HEK293 (cell line): ENCODE measurements around the gene CALHM6.

Experiments
- REPIN1 ChIP-seq: fragments of 450-650 bp; formaldehyde crosslinking; IDR thresholded peaks from 2 replicates; pipeline ENCODE4 v1.5.1; 2017; ENCODE audit warnings: missing biosample characterization, missing genetic modification characterization, low read depth
- YY1 ChIP-seq: fragments of 450-650 bp; formaldehyde crosslinking; IDR thresholded peaks from 2 replicates; pipeline ENCODE4 v1.5.1; 2018; ENCODE audit warnings: missing biosample characterization, missing genetic modification characterization
- ZBTB1 ChIP-seq: fragments of 450-650 bp; formaldehyde crosslinking; IDR thresholded peaks from 2 replicates; pipeline ENCODE4 v1.5.1; 2016; ENCODE audit warnings: missing biosample characterization, missing genetic modification characterization
- ZFP41 ChIP-seq: fragments of 450-650 bp; formaldehyde crosslinking; IDR thresholded peaks from 2 replicates; pipeline ENCODE4 v1.5.1; 2016; ENCODE audit warnings: missing biosample characterization, missing genetic modification characterization, borderline replicate concordance
- ZNF138 ChIP-seq: fragments of 450-650 bp; formaldehyde crosslinking; IDR thresholded peaks from 2 replicates; pipeline ENCODE4 v1.5.1; 2016; ENCODE audit warnings: missing biosample characterization, missing genetic modification characterization, borderline replicate concordance
- ZNF214 ChIP-seq: fragments of 450-650 bp; formaldehyde crosslinking; IDR thresholded peaks from 2 replicates; pipeline ENCODE4 v1.5.1; 2017; ENCODE audit warnings: missing biosample characterization, mild to moderate bottlenecking, missing genetic modification characterization, borderline replicate concordance
- ZNF514 ChIP-seq: fragments of 450-650 bp; formaldehyde crosslinking; IDR thresholded peaks from 2 replicates; pipeline ENCODE4 v1.5.1; 2016; ENCODE audit warnings: missing biosample characterization, missing genetic modification characterization
- ZSCAN30 ChIP-seq: fragments of 450-650 bp; IDR thresholded peaks from 2 replicates; pipeline ENCODE4 v1.5.1; 2018; ENCODE audit warnings: missing biosample characterization, mild to moderate bottlenecking, missing genetic modification characterization, moderate library complexity
- TF ChIP-seq, protein P1 (sequence below): fragments of 450-650 bp; formaldehyde crosslinking; IDR thresholded peaks from 2 replicates; pipeline ENCODE4 v1.5.1; 2016; ENCODE audit warnings: missing biosample characterization, missing genetic modification characterization
- TF ChIP-seq, protein P2 (sequence below): fragments of 450-650 bp; formaldehyde crosslinking; IDR thresholded peaks from 2 replicates; pipeline ENCODE4 v1.5.1; 2017; ENCODE audit warnings: missing biosample characterization, missing genetic modification characterization
- TF ChIP-seq, protein P3 (sequence below): fragments of 450-650 bp; formaldehyde crosslinking; IDR thresholded peaks from 2 replicates; pipeline ENCODE4 v1.5.1; 2016; ENCODE audit warnings: missing biosample characterization, missing genetic modification characterization
- TF ChIP-seq, protein P4 (sequence below): fragments of 450-650 bp; formaldehyde crosslinking; IDR thresholded peaks from 2 replicates; pipeline ENCODE4 v1.5.1; 2016; ENCODE audit warnings: missing biosample characterization, missing genetic modification characterization

DNA sequence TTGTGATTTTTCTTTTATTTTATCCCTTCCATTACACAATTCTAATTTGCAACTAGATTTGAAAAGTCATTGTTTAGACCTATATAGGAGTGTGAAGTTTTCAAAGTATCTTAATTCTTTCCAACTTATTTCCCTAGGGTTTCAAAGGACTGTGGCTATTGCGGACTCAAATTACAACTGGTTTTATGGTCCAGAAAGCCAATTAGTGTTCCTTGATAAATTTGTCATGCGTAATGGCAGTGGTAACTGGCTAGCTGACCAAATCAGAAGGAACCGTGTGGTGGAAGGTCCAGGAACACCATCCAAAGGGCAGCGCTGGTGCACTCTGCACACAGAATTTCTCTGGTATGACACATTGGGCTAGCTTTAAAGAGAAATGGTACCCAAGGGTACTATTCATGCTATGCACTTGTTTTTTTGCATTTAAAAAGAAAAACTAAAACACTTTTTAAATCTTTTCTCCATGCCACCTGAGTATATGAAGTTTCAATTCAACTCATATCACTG, 27.9 kb upstream of the CALHM6 start:
- TF ChIP-seq, protein P1, sequence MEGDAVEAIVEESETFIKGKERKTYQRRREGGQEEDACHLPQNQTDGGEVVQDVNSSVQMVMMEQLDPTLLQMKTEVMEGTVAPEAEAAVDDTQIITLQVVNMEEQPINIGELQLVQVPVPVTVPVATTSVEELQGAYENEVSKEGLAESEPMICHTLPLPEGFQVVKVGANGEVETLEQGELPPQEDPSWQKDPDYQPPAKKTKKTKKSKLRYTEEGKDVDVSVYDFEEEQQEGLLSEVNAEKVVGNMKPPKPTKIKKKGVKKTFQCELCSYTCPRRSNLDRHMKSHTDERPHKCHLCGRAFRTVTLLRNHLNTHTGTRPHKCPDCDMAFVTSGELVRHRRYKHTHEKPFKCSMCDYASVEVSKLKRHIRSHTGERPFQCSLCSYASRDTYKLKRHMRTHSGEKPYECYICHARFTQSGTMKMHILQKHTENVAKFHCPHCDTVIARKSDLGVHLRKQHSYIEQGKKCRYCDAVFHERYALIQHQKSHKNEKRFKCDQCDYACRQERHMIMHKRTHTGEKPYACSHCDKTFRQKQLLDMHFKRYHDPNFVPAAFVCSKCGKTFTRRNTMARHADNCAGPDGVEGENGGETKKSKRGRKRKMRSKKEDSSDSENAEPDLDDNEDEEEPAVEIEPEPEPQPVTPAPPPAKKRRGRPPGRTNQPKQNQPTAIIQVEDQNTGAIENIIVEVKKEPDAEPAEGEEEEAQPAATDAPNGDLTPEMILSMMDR (tag by site-specific recombination) = no peak
- TF ChIP-seq REPIN1 (tag by site-specific recombination) (no peak), ZSCAN30 (tag by site-specific recombination) (no peak), ZNF514 (no peak), ZBTB1 (no peak), YY1 (no peak), ZNF214 (tag by site-specific recombination) (no peak), ZNF138 (tag by site-specific recombination) (no peak), ZFP41 (no peak)
- TF ChIP-seq, protein P2, sequence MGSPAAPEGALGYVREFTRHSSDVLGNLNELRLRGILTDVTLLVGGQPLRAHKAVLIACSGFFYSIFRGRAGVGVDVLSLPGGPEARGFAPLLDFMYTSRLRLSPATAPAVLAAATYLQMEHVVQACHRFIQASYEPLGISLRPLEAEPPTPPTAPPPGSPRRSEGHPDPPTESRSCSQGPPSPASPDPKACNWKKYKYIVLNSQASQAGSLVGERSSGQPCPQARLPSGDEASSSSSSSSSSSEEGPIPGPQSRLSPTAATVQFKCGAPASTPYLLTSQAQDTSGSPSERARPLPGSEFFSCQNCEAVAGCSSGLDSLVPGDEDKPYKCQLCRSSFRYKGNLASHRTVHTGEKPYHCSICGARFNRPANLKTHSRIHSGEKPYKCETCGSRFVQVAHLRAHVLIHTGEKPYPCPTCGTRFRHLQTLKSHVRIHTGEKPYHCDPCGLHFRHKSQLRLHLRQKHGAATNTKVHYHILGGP (tag by site-specific recombination) = no peak
- TF ChIP-seq, protein P3, sequence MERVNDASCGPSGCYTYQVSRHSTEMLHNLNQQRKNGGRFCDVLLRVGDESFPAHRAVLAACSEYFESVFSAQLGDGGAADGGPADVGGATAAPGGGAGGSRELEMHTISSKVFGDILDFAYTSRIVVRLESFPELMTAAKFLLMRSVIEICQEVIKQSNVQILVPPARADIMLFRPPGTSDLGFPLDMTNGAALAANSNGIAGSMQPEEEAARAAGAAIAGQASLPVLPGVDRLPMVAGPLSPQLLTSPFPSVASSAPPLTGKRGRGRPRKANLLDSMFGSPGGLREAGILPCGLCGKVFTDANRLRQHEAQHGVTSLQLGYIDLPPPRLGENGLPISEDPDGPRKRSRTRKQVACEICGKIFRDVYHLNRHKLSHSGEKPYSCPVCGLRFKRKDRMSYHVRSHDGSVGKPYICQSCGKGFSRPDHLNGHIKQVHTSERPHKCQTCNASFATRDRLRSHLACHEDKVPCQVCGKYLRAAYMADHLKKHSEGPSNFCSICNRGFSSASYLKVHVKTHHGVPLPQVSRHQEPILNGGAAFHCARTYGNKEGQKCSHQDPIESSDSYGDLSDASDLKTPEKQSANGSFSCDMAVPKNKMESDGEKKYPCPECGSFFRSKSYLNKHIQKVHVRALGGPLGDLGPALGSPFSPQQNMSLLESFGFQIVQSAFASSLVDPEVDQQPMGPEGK (tag by site-specific recombination) = no peak
- TF ChIP-seq, protein P4, sequence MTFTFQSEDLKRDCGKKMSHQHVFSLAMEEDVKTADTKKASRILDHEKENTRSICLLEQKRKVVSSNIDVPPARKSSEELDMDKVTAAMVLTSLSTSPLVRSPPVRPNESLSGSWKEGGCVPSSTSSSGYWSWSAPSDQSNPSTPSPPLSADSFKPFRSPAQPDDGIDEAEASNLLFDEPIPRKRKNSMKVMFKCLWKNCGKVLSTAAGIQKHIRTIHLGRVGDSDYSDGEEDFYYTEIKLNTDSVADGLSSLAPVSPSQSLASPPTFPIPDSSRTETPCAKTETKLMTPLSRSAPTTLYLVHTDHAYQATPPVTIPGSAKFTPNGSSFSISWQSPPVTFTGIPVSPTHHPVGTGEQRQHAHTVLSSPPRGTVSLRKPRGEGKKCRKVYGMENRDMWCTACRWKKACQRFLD = no peak
